Neuronal stem cell (in vitro differentiated cells): ENCODE results near the gene SULT6B1.

ENCODE experiments used
- DNase-seq: peaks from one replicate; pipeline ENCODE4 v3.0.0-alpha.2; 2013; ENCODE audit warnings: low spot score
- H2AFZ ChIP-seq: one replicate; pipeline ENCODE4 v1.6.1; 2013; ENCODE audit warnings: mild to moderate bottlenecking, low read length, inconsistent platforms
- H2AK5ac ChIP-seq: 2 replicates; pipeline ENCODE4 v1.6.1; 2013; ENCODE audit warnings: low read depth, mild to moderate bottlenecking, inconsistent platforms, low read length, moderate library complexity, mixed read lengths
- H2BK120ac ChIP-seq: 2 replicates; pipeline ENCODE4 v1.6.1; 2013; ENCODE audit warnings: low read depth, mild to moderate bottlenecking, inconsistent platforms, low read length, moderate library complexity, mixed read lengths
- H2BK12ac ChIP-seq: one replicate; pipeline ENCODE4 v1.6.1; 2013; ENCODE audit warnings: low read length, inconsistent platforms
- H2BK15ac ChIP-seq: 2 replicates; pipeline ENCODE4 v1.6.1; 2013; ENCODE audit warnings: mild to moderate bottlenecking, low read length, inconsistent platforms, mixed read lengths
- H2BK5ac ChIP-seq: one replicate; pipeline ENCODE4 v1.6.1; 2013; ENCODE audit warnings: inconsistent platforms, mild to moderate bottlenecking, low read length, moderate library complexity
- H3K14ac ChIP-seq: one replicate; pipeline ENCODE4 v1.6.1; 2013; ENCODE audit warnings: low read length, inconsistent platforms
- H3K18ac ChIP-seq: 2 replicates; pipeline ENCODE4 v1.6.1; 2013; ENCODE audit warnings: low read length, inconsistent platforms
- H3K23ac ChIP-seq: 2 replicates; pipeline ENCODE4 v1.6.1; 2013; ENCODE audit warnings: low read depth, mild to moderate bottlenecking, mixed read lengths, low read length, inconsistent platforms; ENCODE audit not compliant: poor library complexity
- H3K27ac ChIP-seq: replicated peaks from 3 replicates; pipeline ENCODE4 v1.5.1; 2013; ENCODE audit warnings: low read length, inconsistent platforms
- H3K27me3 ChIP-seq, 3 experiments: 2 replicates each; pipeline ENCODE4 v1.6.1; 2013; ENCODE audit warnings: low read length in 3 of 3, mild to moderate bottlenecking in 2 of 3, inconsistent platforms in 1 of 3, low read depth in 1 of 3, mixed read lengths in 1 of 3, moderate library complexity in 1 of 3; ENCODE audit not compliant: control insufficient read depth in 3 of 3, insufficient read depth in 3 of 3
- H3K36me3 ChIP-seq, 2 donors: replicated peaks in 1 of 2; 2 replicates each; pipeline ENCODE4 v1.6.1; 2013; ENCODE audit warnings: low read length in 2 of 2; ENCODE audit not compliant: control insufficient read depth in 2 of 2, insufficient read depth in 2 of 2
- H3K4ac ChIP-seq: 2 replicates; pipeline ENCODE4 v1.6.1; 2013; ENCODE audit warnings: inconsistent platforms, mild to moderate bottlenecking, low read length, moderate library complexity
- H3K4me1 ChIP-seq, 2 donors: 1 replicate in 1 of 2; 2 replicates in 1 of 2; pipeline ENCODE4 v1.6.1; 2013; ENCODE audit warnings: low read length in 2 of 2, low read depth in 1 of 2; ENCODE audit not compliant: control insufficient read depth in 2 of 2, insufficient read depth in 1 of 2
- H3K4me2 ChIP-seq: one replicate; pipeline ENCODE4 v1.6.1; 2013; ENCODE audit warnings: mild to moderate bottlenecking, low read length, inconsistent platforms; ENCODE audit not compliant: insufficient read depth, poor library complexity, severe bottlenecking
- H3K4me3 ChIP-seq, 2 donors: 2 replicates each; pipeline ENCODE4 v1.5.1; 2013; ENCODE audit warnings: low read length in 2 of 2, mild to moderate bottlenecking in 2 of 2, inconsistent platforms in 1 of 2, moderate library complexity in 1 of 2
- H3K79me1 ChIP-seq: one replicate; pipeline ENCODE4 v1.6.1; 2013; ENCODE audit warnings: low read depth, mild to moderate bottlenecking, inconsistent platforms, low read length, moderate library complexity
- H3K9ac ChIP-seq: one replicate; pipeline ENCODE4 v1.6.1; 2013; ENCODE audit warnings: mild to moderate bottlenecking, low read depth, low read length, inconsistent platforms; ENCODE audit not compliant: poor library complexity
- H3K9me3 ChIP-seq, 2 donors: replicated peaks in 1 of 2; 2 replicates each; pipeline versions ENCODE3 to v1.6.1; 2013; ENCODE audit warnings: low read length in 2 of 2, mild to moderate bottlenecking in 2 of 2, inconsistent platforms in 1 of 2, low read depth in 1 of 2, mixed read lengths in 1 of 2, moderate library complexity in 1 of 2; ENCODE audit not compliant: control insufficient read depth in 2 of 2, insufficient read depth in 1 of 2
- H4K8ac ChIP-seq: one replicate; pipeline ENCODE4 v1.6.1; 2013; ENCODE audit warnings: low read depth, mild to moderate bottlenecking, inconsistent platforms, low read length, moderate library complexity
- H4K91ac ChIP-seq: one replicate; pipeline ENCODE4 v1.6.1; 2013; ENCODE audit warnings: low read length, low read depth, mild to moderate bottlenecking, inconsistent platforms; ENCODE audit not compliant: poor library complexity
- WGBS, 2 donors: extraction: QIAGEN DNeasy Blood & Tissue Kit; methylation state at CpG; one replicate each; pipeline ENCODE4 v1.1.7; 2013; ENCODE audit warnings: missing lambda C conversion rate in 2 of 2, mixed read lengths in 1 of 2; ENCODE audit not compliant: insufficient read length in 2 of 2, insufficient replicate concordance in 1 of 2; ENCODE audit errors: extremely low coverage in 2 of 2; 5-methylcytosine and 5-hydroxymethylcytosine counted together

SULT6B1 gene

DNA sequence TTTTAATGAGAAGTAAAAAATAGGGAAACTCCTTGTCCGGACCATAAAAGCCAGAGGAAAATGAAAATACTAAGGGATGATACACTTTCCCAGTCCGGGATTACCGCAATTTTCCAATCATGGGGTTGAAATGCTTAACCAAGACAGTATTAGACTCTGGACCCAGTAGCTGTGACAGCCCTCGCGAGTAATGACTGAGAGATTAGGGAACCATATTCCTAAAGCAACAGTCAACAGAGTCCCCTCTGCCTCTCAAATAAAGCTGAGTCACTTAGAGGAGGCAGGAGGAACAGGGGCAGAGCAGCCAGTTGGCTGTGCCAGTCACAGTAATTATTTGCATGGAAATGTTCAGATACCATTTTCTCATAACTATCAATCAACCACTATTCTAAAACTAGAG lies 69.3 kb downstream of the SULT6B1 start:
- H4K91ac ChIP-seq = no peak overlapping the region
- no peaks in the 10 kb centered on the region for H3K9me3 ChIP-seq
- peaks cover 6 to 70% of the 10 kb centered on the region in 2 donors for H3K36me3 ChIP-seq
- no peak overlapping the region for H3K4me2 ChIP-seq
- no peaks in the 10 kb centered on the region for H3K79me1 ChIP-seq
- no peak overlapping the region for H2BK15ac ChIP-seq
- H3K23ac ChIP-seq = no peak overlapping the region
- H3K27me3 ChIP-seq = no peaks in the 10 kb centered on the region
- H3K4me1 ChIP-seq = no peaks in the 10 kb centered on the region
- no peak overlapping the region for H4K8ac ChIP-seq
- no peak overlapping the region for H2AK5ac ChIP-seq
- H3K14ac ChIP-seq = no peak overlapping the region
- no peak overlapping the region for H2BK12ac ChIP-seq
- no peak overlapping the region for H3K18ac ChIP-seq
- H3K4ac ChIP-seq = no peak overlapping the region
- no peak overlapping the region for H2BK5ac ChIP-seq
- H2BK120ac ChIP-seq = no peak overlapping the region
- H2AFZ ChIP-seq = no peak overlapping the region
- H3K4me3 ChIP-seq = no peak overlapping the region
- H3K27ac ChIP-seq = no peak overlapping the region
- H3K9ac ChIP-seq = no peak overlapping the region
- WGBS, 2 donors = no CpG with 5 or more reads among the region's 5 CpGs
- no peak for DNase-seq
